ENCODE measurements around the gene SMIM30.
"Not testable (repeated sequence)": the region's sequence is repeated elsewhere in the genome, so short reads cannot be mapped to it uniquely, and the experiment has no call there.

SMIM30 gene

DNA sequence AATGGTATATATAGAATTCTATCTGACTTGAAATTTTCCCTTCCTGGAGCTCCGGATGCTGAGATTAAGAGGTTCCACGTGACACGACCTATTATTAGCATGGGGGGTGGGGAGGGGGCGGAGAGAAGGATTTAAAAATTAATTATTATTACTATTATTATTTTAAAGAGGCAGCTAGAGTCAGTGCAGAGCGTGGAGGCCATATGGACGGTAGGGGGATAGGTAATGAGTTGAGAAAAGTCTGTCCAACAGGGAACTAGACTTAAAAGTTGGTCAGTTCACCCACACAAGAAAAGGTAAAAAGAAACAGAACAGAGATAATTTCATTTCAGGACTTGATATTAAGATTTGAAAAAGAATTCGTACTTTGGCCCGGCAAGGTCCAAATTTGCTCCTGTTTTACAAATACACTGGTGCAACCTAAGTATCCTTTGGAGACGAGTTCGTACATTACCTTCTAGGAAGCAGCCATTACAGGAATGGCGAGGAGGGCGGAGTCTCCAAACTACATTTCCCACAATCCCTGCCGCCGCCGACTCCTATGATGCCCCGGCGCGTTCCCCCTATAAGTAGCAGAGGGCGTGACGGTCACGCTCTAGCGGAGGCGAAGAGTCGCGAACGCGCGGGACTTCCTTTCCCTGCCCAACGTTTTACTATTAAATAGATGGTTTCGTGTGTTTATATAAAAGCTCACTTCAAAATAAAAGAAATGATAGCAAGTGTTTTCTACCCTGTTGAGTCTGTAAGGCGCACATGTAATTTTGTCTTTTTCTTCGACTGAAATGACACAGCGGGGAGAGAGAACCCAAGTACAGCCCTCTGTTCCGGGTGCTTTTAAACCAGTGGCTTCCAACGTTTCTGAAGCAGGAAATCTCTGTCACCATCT lies at the start of gene SMIM30:
TSS of gene SMIM30 (minus strand) at position 481 of the 886 bp plus-strand sequence. CDS start 976 bp downstream, outside the sequence.
- H3K9me3 ChIP-seq (ENCODE audit: low read length) = no peaks in the 10 kb centered on the region
- peak within 1 kb of the TSS; percentile 85 for H2AFZ ChIP-seq (ENCODE audit: low read depth, low read length)
- H3K27me3 ChIP-seq (ENCODE audit: insufficient read depth, low read length) = no peaks in the 10 kb centered on the region
- peak within 1 kb of the TSS; percentile 88 for H3K4me3 ChIP-seq (ENCODE audit: low read length)
- peaks cover 7% of the 10 kb centered on the region for H3K4me1 ChIP-seq (ENCODE audit: insufficient read depth, low read length)
- H3K36me3 ChIP-seq (ENCODE audit: insufficient read depth, low read length) = peaks cover 12% of the 10 kb centered on the region

- not testable (repeated sequence) for H3K27me3 ChIP-seq (ENCODE audit: insufficient read depth, low read length); H3K4me1 ChIP-seq (ENCODE audit: insufficient read depth, low read length); H2AFZ ChIP-seq (ENCODE audit: low read depth, low read length); H3K9me3 ChIP-seq (ENCODE audit: low read length); H3K36me3 ChIP-seq (ENCODE audit: insufficient read depth, low read length); H3K4me3 ChIP-seq (ENCODE audit: low read length)
Observed at GRCh38 chr7:113166176-113166575, 47.8 kb upstream of the SMIM30 start.

- Histone ChIP-seq H3K4me1 (ENCODE audit: insufficient read depth, low read length) (no peaks in the 10 kb centered on the region), H3K27me3 (ENCODE audit: insufficient read depth, low read length) (no peaks in the 10 kb centered on the region), H3K9me3 (ENCODE audit: low read length) (no peaks in the 10 kb centered on the region), H3K4me3 (ENCODE audit: low read length) (no peak overlapping the region), H2AFZ (ENCODE audit: low read depth, low read length) (no peak overlapping the region), H3K36me3 (ENCODE audit: insufficient read depth, low read length) (no peaks in the 10 kb centered on the region)
Observed at GRCh38 chr7:113161050-113161449, 42.7 kb upstream of the SMIM30 start.

- Histone ChIP-seq H3K4me1 (ENCODE audit: insufficient read depth, low read length) (no peaks in the 10 kb centered on the region), H3K36me3 (ENCODE audit: insufficient read depth, low read length) (no peaks in the 10 kb centered on the region), H3K27me3 (ENCODE audit: insufficient read depth, low read length) (no peaks in the 10 kb centered on the region), H3K9me3 (ENCODE audit: low read length) (no peaks in the 10 kb centered on the region), H3K4me3 (ENCODE audit: low read length) (no peak overlapping the region), H2AFZ (ENCODE audit: low read depth, low read length) (no peak overlapping the region)
Observed at GRCh38 chr7:113159746-113160339, 41.5 kb upstream of the SMIM30 start.

DNA sequence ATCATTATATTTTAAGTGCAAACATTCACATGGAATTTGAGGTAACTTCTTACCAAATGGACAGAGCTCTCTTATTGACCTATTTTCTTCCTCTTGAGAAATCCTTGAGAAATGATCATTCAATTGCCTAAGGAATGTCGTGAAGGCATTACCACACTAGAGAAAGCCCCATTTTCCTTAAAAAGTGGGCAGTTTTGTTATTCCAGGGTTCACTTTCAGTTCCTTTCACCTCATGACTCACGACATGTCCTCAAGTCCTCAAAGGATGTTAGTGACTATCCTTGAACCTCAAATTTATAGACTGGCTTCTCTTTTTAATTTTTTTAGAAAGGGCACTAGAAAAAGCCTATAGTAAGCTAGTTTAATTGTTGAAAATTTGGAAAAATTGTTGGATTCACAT lies 40.4 kb upstream of the SMIM30 start:
- no peaks in the 10 kb centered on the region for H3K27me3 ChIP-seq (ENCODE audit: insufficient read depth, low read length)
- no peaks in the 10 kb centered on the region for H3K36me3 ChIP-seq (ENCODE audit: insufficient read depth, low read length)
- no peaks in the 10 kb centered on the region for H3K4me1 ChIP-seq (ENCODE audit: insufficient read depth, low read length)
- no peak overlapping the region for H2AFZ ChIP-seq (ENCODE audit: low read depth, low read length)
- no peaks in the 10 kb centered on the region for H3K9me3 ChIP-seq (ENCODE audit: low read length)
- no peak overlapping the region for H3K4me3 ChIP-seq (ENCODE audit: low read length)

GRCh38 chr7:113154117-113154516 lies 35.8 kb upstream of the SMIM30 start:
- H3K9me3 ChIP-seq (ENCODE audit: low read length) = no peaks in the 10 kb centered on the region
- H3K27me3 ChIP-seq (ENCODE audit: insufficient read depth, low read length) = no peaks in the 10 kb centered on the region
- no peak overlapping the region for H3K4me3 ChIP-seq (ENCODE audit: low read length)
- no peaks in the 10 kb centered on the region for H3K36me3 ChIP-seq (ENCODE audit: insufficient read depth, low read length)
- H3K4me1 ChIP-seq (ENCODE audit: insufficient read depth, low read length) = no peaks in the 10 kb centered on the region
- no peak overlapping the region for H2AFZ ChIP-seq (ENCODE audit: low read depth, low read length)

DNA sequence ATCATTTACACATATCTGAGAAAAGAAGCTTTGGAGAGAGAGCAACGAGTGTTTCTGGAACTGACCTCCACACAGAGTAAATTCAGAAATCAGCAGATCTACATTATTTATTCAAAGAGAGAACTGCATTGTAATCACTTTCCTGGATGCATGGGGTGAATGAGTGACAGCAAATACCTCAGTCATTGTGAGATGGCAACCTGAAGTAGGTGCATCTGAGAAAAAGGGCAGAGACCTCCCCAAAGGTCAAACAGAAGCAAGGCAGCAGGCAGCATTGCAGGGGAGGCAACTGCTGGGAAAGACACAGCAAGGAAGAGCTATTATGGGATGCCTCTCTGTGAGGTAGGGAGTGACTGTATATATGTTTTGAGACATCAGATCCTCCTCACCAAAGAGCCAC lies 26.5 kb upstream of the SMIM30 start:
- Histone ChIP-seq H3K9me3 (ENCODE audit: low read length) (no peaks in the 10 kb centered on the region), H3K36me3 (ENCODE audit: insufficient read depth, low read length) (no peaks in the 10 kb centered on the region), H3K4me1 (ENCODE audit: insufficient read depth, low read length) (peaks cover 36% of the 10 kb centered on the region), H2AFZ (ENCODE audit: low read depth, low read length) (peak overlapping the region; percentile 14), H3K4me3 (ENCODE audit: low read length) (no peak overlapping the region), H3K27me3 (ENCODE audit: insufficient read depth, low read length) (no peaks in the 10 kb centered on the region)

- Histone ChIP-seq H3K4me1 (ENCODE audit: insufficient read depth, low read length) (peaks cover 36% of the 10 kb centered on the region), H3K4me3 (ENCODE audit: low read length) (no peak overlapping the region), H3K36me3 (ENCODE audit: insufficient read depth, low read length) (no peaks in the 10 kb centered on the region), H2AFZ (ENCODE audit: low read depth, low read length) (peak overlapping the region; percentile 14), H3K27me3 (ENCODE audit: insufficient read depth, low read length) (no peaks in the 10 kb centered on the region), H3K9me3 (ENCODE audit: low read length) (no peaks in the 10 kb centered on the region)
Observed at GRCh38 chr7:113143486-113144257, 25.3 kb upstream of the SMIM30 start.

DNA sequence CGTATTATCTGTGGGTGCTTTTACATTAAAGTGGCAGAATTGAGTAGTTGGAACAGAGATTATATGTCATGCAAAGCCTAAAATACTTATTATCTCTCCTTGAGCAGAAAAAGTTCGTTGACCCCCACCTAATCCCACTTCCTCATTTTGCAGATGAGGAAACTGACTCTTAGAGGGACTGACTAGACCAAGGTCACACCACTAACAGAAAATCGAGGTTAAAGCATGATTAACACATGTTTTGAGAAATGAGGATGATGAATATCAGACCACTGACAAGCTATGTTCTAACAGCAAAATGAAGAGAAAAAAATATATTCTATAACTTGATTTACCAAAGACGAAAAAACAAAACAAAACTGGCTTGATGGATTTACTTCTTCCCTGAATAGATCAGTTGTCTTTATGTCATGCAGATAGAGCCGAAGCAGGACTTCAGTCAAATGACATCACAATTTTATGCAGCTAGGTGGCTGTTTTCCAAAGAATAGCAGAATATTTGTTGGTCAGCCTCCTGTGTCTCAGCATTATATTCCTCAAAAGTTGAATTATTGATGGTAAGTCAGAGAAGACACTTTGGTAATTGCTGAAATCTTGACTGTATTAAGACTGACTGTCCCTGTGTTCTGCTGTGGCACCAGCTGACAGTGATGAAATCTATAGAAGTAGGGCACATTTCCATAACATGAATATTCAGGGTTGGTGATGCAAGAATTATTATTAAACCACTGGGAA lies 24.2 kb upstream of the SMIM30 start:
- Histone ChIP-seq H3K9me3 (ENCODE audit: low read length) (no peaks in the 10 kb centered on the region), H2AFZ (ENCODE audit: low read depth, low read length) (no peak overlapping the region), H3K36me3 (ENCODE audit: insufficient read depth, low read length) (no peaks in the 10 kb centered on the region), H3K4me1 (ENCODE audit: insufficient read depth, low read length) (peaks cover 36% of the 10 kb centered on the region), H3K4me3 (ENCODE audit: low read length) (no peak overlapping the region), H3K27me3 (ENCODE audit: insufficient read depth, low read length) (no peaks in the 10 kb centered on the region)

DNA sequence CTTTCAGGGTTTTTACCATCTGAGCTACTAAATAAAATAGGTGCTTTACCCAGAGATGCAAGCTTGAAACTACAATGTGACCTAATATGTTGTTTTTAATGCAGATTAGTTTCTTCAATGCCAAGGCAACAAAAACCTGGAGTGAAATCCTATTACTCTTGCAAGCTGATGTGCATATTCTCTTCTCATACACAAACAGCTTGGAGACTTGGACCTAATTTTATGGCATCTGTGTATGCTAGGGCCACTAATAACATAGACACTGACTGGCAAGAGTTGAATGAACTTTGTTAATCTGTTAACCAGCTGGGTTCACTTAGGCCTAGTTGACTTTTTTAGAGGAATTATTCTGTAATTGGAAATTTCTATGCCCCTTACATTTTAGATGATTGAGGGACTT lies 23.4 kb upstream of the SMIM30 start:
- H3K9me3 ChIP-seq (ENCODE audit: low read length) = no peaks in the 10 kb centered on the region
- no peak overlapping the region for H3K4me3 ChIP-seq (ENCODE audit: low read length)
- peaks cover 36% of the 10 kb centered on the region for H3K4me1 ChIP-seq (ENCODE audit: insufficient read depth, low read length)
- no peak overlapping the region for H2AFZ ChIP-seq (ENCODE audit: low read depth, low read length)
- no peaks in the 10 kb centered on the region for H3K36me3 ChIP-seq (ENCODE audit: insufficient read depth, low read length)
- no peaks in the 10 kb centered on the region for H3K27me3 ChIP-seq (ENCODE audit: insufficient read depth, low read length)

DNA sequence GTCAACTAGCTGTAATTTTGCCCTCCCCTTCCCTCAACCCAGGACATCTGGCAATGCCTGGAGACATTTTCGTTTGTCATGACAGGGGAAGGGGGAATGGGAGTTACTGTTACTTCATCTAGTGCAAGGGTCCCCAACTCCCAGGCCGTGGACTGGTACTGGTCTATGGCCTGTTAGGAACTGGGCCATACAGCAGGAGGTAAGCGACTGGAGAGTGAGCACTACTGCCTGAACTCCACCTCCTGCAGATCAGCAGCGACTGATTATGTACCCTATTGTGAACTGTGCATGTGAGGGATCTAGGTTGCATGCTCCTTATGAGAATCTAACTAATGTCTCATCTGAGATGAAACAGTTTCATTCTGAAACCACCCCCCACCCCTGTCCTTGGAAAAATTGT lies 22.6 kb upstream of the SMIM30 start:
- no peaks in the 10 kb centered on the region for H3K36me3 ChIP-seq (ENCODE audit: insufficient read depth, low read length)
- no peak overlapping the region for H3K4me3 ChIP-seq (ENCODE audit: low read length)
- peaks cover 36% of the 10 kb centered on the region for H3K4me1 ChIP-seq (ENCODE audit: insufficient read depth, low read length)
- no peaks in the 10 kb centered on the region for H3K27me3 ChIP-seq (ENCODE audit: insufficient read depth, low read length)
- no peaks in the 10 kb centered on the region for H3K9me3 ChIP-seq (ENCODE audit: low read length)
- H2AFZ ChIP-seq (ENCODE audit: low read depth, low read length) = no peak overlapping the region

DNA sequence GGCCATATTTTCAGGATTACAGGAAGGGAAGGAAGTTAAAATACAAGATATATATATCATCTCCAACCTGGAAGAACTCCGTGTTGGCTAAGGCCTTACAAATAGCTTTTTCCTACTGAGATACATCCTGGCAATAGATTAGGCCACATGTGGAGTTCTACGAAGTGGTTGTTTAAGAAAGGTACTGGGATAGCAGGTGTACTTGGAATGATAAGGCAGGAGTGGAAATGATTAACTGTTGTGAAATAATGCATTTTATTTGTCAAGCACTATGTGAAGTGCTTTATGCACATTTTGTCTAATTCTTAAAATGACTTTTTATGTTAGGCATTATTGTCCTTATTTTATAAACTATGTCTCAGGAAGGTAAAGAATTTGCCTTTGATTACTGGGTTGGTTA lies 18.9 kb upstream of the SMIM30 start:
- H3K4me3 ChIP-seq (ENCODE audit: low read length) = no peak overlapping the region
- no peaks in the 10 kb centered on the region for H3K36me3 ChIP-seq (ENCODE audit: insufficient read depth, low read length)
- H2AFZ ChIP-seq (ENCODE audit: low read depth, low read length) = no peak overlapping the region
- no peaks in the 10 kb centered on the region for H3K9me3 ChIP-seq (ENCODE audit: low read length)
- H3K4me1 ChIP-seq (ENCODE audit: insufficient read depth, low read length) = peaks cover 1% of the 10 kb centered on the region
- no peaks in the 10 kb centered on the region for H3K27me3 ChIP-seq (ENCODE audit: insufficient read depth, low read length)

Measured in neuron (in vitro differentiated cells).